ENCODE data around the gene CASP8AP2. TPM values are rescaled to one million over a fixed set of nuclear protein-coding genes. Genes with fewer than 3 reads are reported as not detected.

CASP8AP2 gene
- polyA plus RNA-seq, 2 of the 4 experiments (the other 2 are of a cell fraction): 8.2 to 13.6 TPM

- ChIA-PET POLR2A (no interaction called here), CTCF (interaction anchor here (0.6 kb wide), 1 partner anchor 229 kb away, joined by 3 read pairs; no protein-coding TSS in a partner anchor)
- Histone ChIP-seq H3K9me3 (no peaks in the 10 kb centered on the region), H3K4me2 (no peak overlapping the region), H3K4me3 (no peak overlapping the region), H3K4me1 (no peaks in the 10 kb centered on the region), H3K27ac (no peak overlapping the region)
- TF ChIP-seq CHD4 (IDR thresholded peaks at IDR 0.05; ENCODE audit: borderline replicate concordance): no peak
- TF ChIP-seq ZNF302 (CRISPR knock-in tag; IDR thresholded peaks at IDR 0.05): no peak
- no peak for TF ChIP-seq HDAC2 (IDR thresholded peaks at IDR 0.05)
- no peak for TF ChIP-seq JUNB (IDR thresholded peaks at IDR 0.05)
- TF ChIP-seq KDM5A (IDR thresholded peaks at IDR 0.05): no peak
- no peak for TF ChIP-seq MAZ (IDR thresholded peaks at IDR 0.05; ENCODE audit: borderline replicate concordance, low read depth, low read length)
- no peak for TF ChIP-seq BHLHE40 (IDR thresholded peaks at IDR 0.05; ENCODE audit: low read depth, low read length)
- no peak for TF ChIP-seq ZFP36 (IDR thresholded peaks at IDR 0.05; ENCODE audit: borderline replicate concordance, partially characterized antibody)
- TF ChIP-seq CEBPB (IDR thresholded peaks at IDR 0.05): no peak
- TF ChIP-seq REST (IDR thresholded peaks at IDR 0.05): no peak
- 50% methylated on average over 1 of the region's 1 CpG for WGBS (ENCODE audit: missing lambda C conversion rate)
- ATAC-seq (no peak), FAIRE-seq (no peak), DNase-seq (ENCODE audit: low read depth in 1 of 2, low spot score in 1 of 2) (no peak)
These were observed 81.2 kb downstream of the CASP8AP2 start for GRCh38 chr6:89910902-89911240.

GRCh38 chr6:89916136-89916920, 86.6 kb downstream of the CASP8AP2 start:
- DNase-seq (ENCODE audit: low read depth in 1 of 2, low spot score in 1 of 2): no peak
- no peak for TF ChIP-seq EP300 (IDR thresholded peaks at IDR 0.05)
- no peak for ATAC-seq
- FAIRE-seq: no peak
- Histone ChIP-seq H3K9me3 (no peaks in the 10 kb centered on the region; the same call in 1 of the 3 replicates), H3K4me1 (no peaks in the 10 kb centered on the region), H3K4me2 (no peak overlapping the region), H3K27ac (no peak overlapping the region), H3K4me3 (no peak overlapping the region)
- ChIA-PET CTCF (no interaction called here), POLR2A (no interaction called here)
- 57% methylated on average over 3 of the region's 3 CpGs for WGBS (ENCODE audit: missing lambda C conversion rate)

GRCh38 chr6:89917216-89917615, 87.5 kb downstream of the CASP8AP2 start:
- no peaks in the 10 kb centered on the region for H3K4me1 ChIP-seq
- H3K4me2 ChIP-seq: no peak overlapping the region
- ChIA-PET CTCF (no interaction called here), POLR2A (no interaction called here)
- no peak for DNase-seq (ENCODE audit: low read depth in 1 of 2, low spot score in 1 of 2)
- no peak overlapping the region for H3K27ac ChIP-seq
- H3K4me3 ChIP-seq: no peak overlapping the region
- ATAC-seq: no peak
- 50% methylated on average over 4 of the region's 4 CpGs for WGBS (ENCODE audit: missing lambda C conversion rate)
- FAIRE-seq: no peak
- H3K9me3 ChIP-seq: no peaks in the 10 kb centered on the region; the same call in 1 of the 3 replicates
- TF ChIP-seq RARB (CRISPR knock-in tag; IDR thresholded peaks at IDR 0.05) (no peak), NPAS2 (CRISPR knock-in tag; IDR thresholded peaks at IDR 0.05; ENCODE audit: borderline replicate concordance) (no peak)

GRCh38 chr6:89917801-89918366, 88.2 kb downstream of the CASP8AP2 start:
- H3K27ac ChIP-seq: no peak overlapping the region
- H3K4me3 ChIP-seq: no peak overlapping the region
- H3K4me1 ChIP-seq: no peaks in the 10 kb centered on the region
- DNase-seq (ENCODE audit: low read depth in 1 of 2, low spot score in 1 of 2) (no peak), FAIRE-seq (no peak), ATAC-seq (no peak)
- no peaks in the 10 kb centered on the region; the same call in 1 of the 3 replicates for H3K9me3 ChIP-seq
- ChIA-PET CTCF (no interaction called here), POLR2A (no interaction called here)
- 100% methylated on average over 1 of the region's 3 CpGs for WGBS (ENCODE audit: missing lambda C conversion rate)
- no peak overlapping the region for H3K4me2 ChIP-seq
- TF ChIP-seq FOXS1 (CRISPR knock-in tag; IDR thresholded peaks at IDR 0.05): no peak
- TF ChIP-seq MAZ (IDR thresholded peaks at IDR 0.05; ENCODE audit: borderline replicate concordance, low read depth, low read length): no peak
- no peak for TF ChIP-seq TFCP2L1 (CRISPR knock-in tag; IDR thresholded peaks at IDR 0.05)
- TF ChIP-seq ZSCAN20 (CRISPR knock-in tag; IDR thresholded peaks at IDR 0.05): no peak
- TF ChIP-seq NFE2L2 (conservative IDR thresholded peaks at IDR 0.05; ENCODE audit: low read length): no peak
- no peak for TF ChIP-seq POLR2A (IDR thresholded peaks at IDR 0.05; ENCODE audit: low read length)
- TF ChIP-seq RNF2 (IDR thresholded peaks at IDR 0.05; ENCODE audit: borderline replicate concordance, low read depth): no peak
- no peak for TF ChIP-seq MAFK (IDR thresholded peaks at IDR 0.05; ENCODE audit: partially characterized antibody)
- no peak for TF ChIP-seq ZNF302 (CRISPR knock-in tag; IDR thresholded peaks at IDR 0.05)
- no peak for TF ChIP-seq CEBPB (IDR thresholded peaks at IDR 0.05)
- TF ChIP-seq CTCF (IDR thresholded peaks at IDR 0.05): no peak
- no peak for TF ChIP-seq BCL3 (IDR thresholded peaks at IDR 0.05)
- TF ChIP-seq BHLHE40 (IDR thresholded peaks at IDR 0.05; ENCODE audit: low read depth, low read length): no peak
- TF ChIP-seq SMC3 (IDR thresholded peaks at IDR 0.05): no peak
- TF ChIP-seq POLR2AphosphoS2 (conservative IDR thresholded peaks at IDR 0.05; ENCODE audit: low read length): no peak
- no peak for TF ChIP-seq RCOR1 (IDR thresholded peaks at IDR 0.05; ENCODE audit: low read depth, low read length)
